ENCODE results near the gene OTUD3. TPM values are rescaled to one million over a fixed set of nuclear protein-coding genes. Genes with fewer than 3 reads are reported as not detected.

Gene OTUD3
- total and polyA plus RNA-seq, 2 of the 13 experiments (the other 11 are each of a cell fraction or from before 2014, with no cell fraction given) = 5.2 to 7.5 TPM

- no peak for TF ChIP-seq ZNF18 (CRISPR knock-in tag; IDR thresholded peaks at IDR 0.05; ENCODE audit: insufficient replicate concordance)
- TF ChIP-seq ZNF484 (CRISPR knock-in tag; IDR thresholded peaks at IDR 0.05; ENCODE audit: borderline replicate concordance, low read depth) = no peak
- no peak for TF ChIP-seq ZNF646 (CRISPR knock-in tag; IDR thresholded peaks at IDR 0.05)
- peak; percentile 44; the same call in 1 of the 2 replicates for TF ChIP-seq ZSCAN21 (CRISPR knock-in tag; IDR thresholded peaks at IDR 0.05; ENCODE audit: borderline replicate concordance)
- no peak for TF ChIP-seq MAFK (conservative IDR thresholded peaks at IDR 0.05 in 1 of 2, IDR thresholded peaks at IDR 0.05 in 1 of 2; ENCODE audit: low read length in 2 of 2)
- TF ChIP-seq BATF2 (CRISPR knock-in tag; IDR thresholded peaks at IDR 0.05) = no peak
- TF ChIP-seq NR3C1 (CRISPR knock-in tag; IDR thresholded peaks at IDR 0.05) = no peak
- TF ChIP-seq ZFP82 (CRISPR knock-in tag; IDR thresholded peaks at IDR 0.05; ENCODE audit: borderline replicate concordance) = no peak
- peak; percentile 100 for TF ChIP-seq FOSL2 (CRISPR knock-in tag; IDR thresholded peaks at IDR 0.05)
- TF ChIP-seq SKI (IDR thresholded peaks at IDR 0.05; ENCODE audit: partially characterized antibody) = peak; percentile 14
- TF ChIP-seq THAP8 (CRISPR knock-in tag; IDR thresholded peaks at IDR 0.05; ENCODE audit: borderline replicate concordance) = no peak
- TF ChIP-seq CBX5 (CRISPR knock-in tag; IDR thresholded peaks at IDR 0.05; ENCODE audit: borderline replicate concordance) = no peak; the same call in 1 of the 2 replicates
- no peak for TF ChIP-seq ZBTB8A (CRISPR knock-in tag; IDR thresholded peaks at IDR 0.05; ENCODE audit: borderline replicate concordance, low read depth)
Observed at GRCh38 chr1:19925342-19926070, 43.3 kb downstream of the OTUD3 start (continued).
